SU-DHL-6 (cell line): ENCODE data around the gene STX10.

Source experiments
- H2AFZ ChIP-seq: fragments of 200-600 bp; sonication (generic); 2 replicates; pipeline ENCODE4 v1.6.1; 2014; ENCODE audit warnings: low read depth, mild to moderate bottlenecking, moderate library complexity, mixed read lengths, antibody characterized with exemption, low read length; ENCODE audit not compliant: severe bottlenecking
- H3F3A ChIP-seq: fragments of 200-600 bp; shearing (Covaris generic); 2 replicates; pipeline ENCODE4 v1.6.0; 2016; ENCODE audit warnings: antibody characterized with exemption, mild to moderate bottlenecking; ENCODE audit not compliant: insufficient read depth
- H3K27ac ChIP-seq: fragments of 200-600 bp; sonication (generic); 2 replicates; pipeline ENCODE4 v1.5.1; 2016; ENCODE audit warnings: low read depth, mild to moderate bottlenecking, low read length, moderate library complexity, mixed read lengths
- H3K27me3 ChIP-seq: fragments of 200-600 bp; sonication (generic), shearing (Covaris generic); 2 replicates; pipeline ENCODE4 v1.6.0; 2014; ENCODE audit warnings: mild to moderate bottlenecking, low read length
- H3K36me3 ChIP-seq: fragments of 200-600 bp; sonication (generic); 2 replicates; pipeline ENCODE4 v1.6.1; 2014; ENCODE audit warnings: mild to moderate bottlenecking, low read length, mixed read lengths
- H3K4me2 ChIP-seq: fragments of 300-600, 200-600 bp; shearing (Covaris generic), sonication (generic); 2 replicates; pipeline ENCODE4 v1.6.0; 2014; ENCODE audit warnings: low read length, low read depth, mild to moderate bottlenecking; ENCODE audit not compliant: poor library complexity, severe bottlenecking
- H3K4me3 ChIP-seq: fragments of 200-600 bp; sonication (generic); 2 replicates; pipeline ENCODE4 v1.5.1; 2014; ENCODE audit warnings: antibody characterized with exemption, low read length, mild to moderate bottlenecking, mixed read lengths; ENCODE audit not compliant: insufficient read depth, poor library complexity, severe bottlenecking
- H3K79me2 ChIP-seq: fragments of 200-600 bp; sonication (generic); 2 replicates; pipeline ENCODE4 v1.6.1; 2014; ENCODE audit warnings: mild to moderate bottlenecking, low read length, moderate library complexity; ENCODE audit not compliant: insufficient read depth
- H3K9ac ChIP-seq: fragments of 200-600 bp; sonication (generic); 2 replicates; pipeline ENCODE4 v1.7.0; 2014; ENCODE audit warnings: mild to moderate bottlenecking, low read length
- H3K9me2 ChIP-seq: fragments of 200-600 bp; sonication (generic); replicated peaks from 2 replicates; pipeline ENCODE4 v1.6.1; 2014; ENCODE audit warnings: low read length; ENCODE audit not compliant: insufficient read depth
- H3K9me3 ChIP-seq: fragments of 200-600 bp; sonication (generic); 2 replicates; pipeline ENCODE4 v1.6.1; 2014; ENCODE audit warnings: low read length, mixed read lengths; ENCODE audit not compliant: insufficient read depth
- H4K20me1 ChIP-seq: fragments of 200-600 bp; sonication (generic); 2 replicates; pipeline ENCODE4 v1.6.1; 2014; ENCODE audit warnings: low read depth, mild to moderate bottlenecking, antibody characterized with exemption, low read length, moderate library complexity, mixed read lengths
- EZH2phosphoT487 ChIP-seq: fragments of 200-600 bp; sonication (generic), shearing (Covaris generic); conservative IDR thresholded peaks from 2 replicates; pipeline ENCODE4 v1.6.1; 2018; ENCODE audit warnings: mild to moderate bottlenecking, antibody characterized with exemption, low read length, moderate library complexity, mixed read lengths
- TF ChIP-seq, protein P1 (sequence below): fragments of 200-600 bp; sonication (generic); IDR thresholded peaks from one replicate; pipeline ENCODE4 v1.5.1; 2017; ENCODE audit warnings: antibody characterized with exemption, mild to moderate bottlenecking, low read length, moderate library complexity; ENCODE audit not compliant: insufficient read depth, poor library complexity, severe bottlenecking

Gene STX10

GRCh38 chr19:13146763-13147563 lies 3.2 kb downstream of the STX10 start:
- no peak overlapping the region for H2AFZ ChIP-seq
- H3K9me2 ChIP-seq: no peaks in the 10 kb centered on the region
- peaks cover under 1% of the 10 kb centered on the region; the same call in 1 of the 2 replicates for H3F3A ChIP-seq
- no peaks in the 10 kb centered on the region for H3K9me3 ChIP-seq
- H3K9ac ChIP-seq: no peak overlapping the region
- H3K79me2 ChIP-seq: peaks cover 8% of the 10 kb centered on the region
- no peak overlapping the region for H3K4me3 ChIP-seq
- H3K36me3 ChIP-seq: no peaks in the 10 kb centered on the region
- H3K27me3 ChIP-seq: no peaks in the 10 kb centered on the region
- H3K4me2 ChIP-seq: no peak overlapping the region
- TF ChIP-seq EZH2phosphoT487: no peak
- TF ChIP-seq, protein P1, sequence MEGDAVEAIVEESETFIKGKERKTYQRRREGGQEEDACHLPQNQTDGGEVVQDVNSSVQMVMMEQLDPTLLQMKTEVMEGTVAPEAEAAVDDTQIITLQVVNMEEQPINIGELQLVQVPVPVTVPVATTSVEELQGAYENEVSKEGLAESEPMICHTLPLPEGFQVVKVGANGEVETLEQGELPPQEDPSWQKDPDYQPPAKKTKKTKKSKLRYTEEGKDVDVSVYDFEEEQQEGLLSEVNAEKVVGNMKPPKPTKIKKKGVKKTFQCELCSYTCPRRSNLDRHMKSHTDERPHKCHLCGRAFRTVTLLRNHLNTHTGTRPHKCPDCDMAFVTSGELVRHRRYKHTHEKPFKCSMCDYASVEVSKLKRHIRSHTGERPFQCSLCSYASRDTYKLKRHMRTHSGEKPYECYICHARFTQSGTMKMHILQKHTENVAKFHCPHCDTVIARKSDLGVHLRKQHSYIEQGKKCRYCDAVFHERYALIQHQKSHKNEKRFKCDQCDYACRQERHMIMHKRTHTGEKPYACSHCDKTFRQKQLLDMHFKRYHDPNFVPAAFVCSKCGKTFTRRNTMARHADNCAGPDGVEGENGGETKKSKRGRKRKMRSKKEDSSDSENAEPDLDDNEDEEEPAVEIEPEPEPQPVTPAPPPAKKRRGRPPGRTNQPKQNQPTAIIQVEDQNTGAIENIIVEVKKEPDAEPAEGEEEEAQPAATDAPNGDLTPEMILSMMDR: no peak
- H4K20me1 ChIP-seq: no peaks in the 10 kb centered on the region
- H3K27ac ChIP-seq: no peak overlapping the region

GRCh38 chr19:13139633-13140311 lies 10.4 kb downstream of the STX10 start:
- Histone ChIP-seq H3K27ac (no peak overlapping the region), H3F3A (no peaks in the 10 kb centered on the region), H3K4me3 (no peak overlapping the region), H3K9ac (no peak overlapping the region), H3K27me3 (no peaks in the 10 kb centered on the region), H3K9me3 (no peaks in the 10 kb centered on the region), H3K79me2 (no peaks in the 10 kb centered on the region), H3K9me2 (no peaks in the 10 kb centered on the region), H3K36me3 (no peaks in the 10 kb centered on the region), H4K20me1 (no peaks in the 10 kb centered on the region), H3K4me2 (no peak overlapping the region), H2AFZ (no peak overlapping the region)
- TF ChIP-seq EZH2phosphoT487: no peak
- TF ChIP-seq, protein P1: no peak

- Histone ChIP-seq H3K4me3 (no peak overlapping the region), H3K9me3 (no peaks in the 10 kb centered on the region), H2AFZ (no peak overlapping the region), H3K9me2 (no peaks in the 10 kb centered on the region), H3F3A (no peaks in the 10 kb centered on the region), H3K27me3 (no peaks in the 10 kb centered on the region), H3K79me2 (no peaks in the 10 kb centered on the region), H3K36me3 (no peaks in the 10 kb centered on the region), H3K27ac (no peak overlapping the region), H3K4me2 (no peak overlapping the region), H4K20me1 (no peaks in the 10 kb centered on the region), H3K9ac (no peak overlapping the region)
- TF ChIP-seq, protein P1: no peak
- TF ChIP-seq EZH2phosphoT487: no peak
These were observed 11.3 kb downstream of the STX10 start for GRCh38 chr19:13138916-13139198.
